Measurements from ENCODE around the gene BTRC. TPM values are rescaled to one million over a fixed set of nuclear protein-coding genes. Genes with fewer than 3 reads are reported as not detected.

Gene BTRC
- total and polyA plus RNA-seq, 10 of the 15 experiments (the other 5 are each of a cell fraction or from before 2014, with no cell fraction given), result 2.2 to 18.6 (median 8.6) TPM

GRCh38 chr10:101525848-101526247 lies 171.9 kb downstream of the BTRC start (continued):
- TF ChIP-seq ATF3 (IDR thresholded peaks at IDR 0.05; ENCODE audit: borderline replicate concordance, extremely low read depth, low read depth, low read length) (no peak), RB1 (IDR thresholded peaks at IDR 0.05; ENCODE audit: borderline replicate concordance) (no peak)

- Histone ChIP-seq H2AFZ (ENCODE audit: control insufficient read depth, low read depth, low read length) (no peak overlapping the region), H3K9me3 (replicated peaks; ENCODE audit: control insufficient read depth, insufficient read depth, low read length) (no peaks in the 10 kb centered on the region), H3K36me3 (ENCODE audit: control insufficient read depth in 2 of 2, insufficient read depth in 2 of 2, low read length in 1 of 2) (no peaks in the 10 kb centered on the region), H3K4me1 (ENCODE audit: control insufficient read depth, insufficient read depth, low read length) (no peaks in the 10 kb centered on the region), H3K4me3 (no peak overlapping the region), H3K9ac (ENCODE audit: control insufficient read depth, insufficient read depth, low read length) (no peak overlapping the region), H3K27me3 (replicated peaks in 1 of 2; ENCODE audit: control insufficient read depth in 2 of 2, insufficient read depth in 2 of 2, low read length in 1 of 2) (no peaks in the 10 kb centered on the region), H4K20me1 (ENCODE audit: control insufficient read depth, insufficient read depth) (no peaks in the 10 kb centered on the region), H3K79me2 (ENCODE audit: control insufficient read depth, insufficient read depth, low read length) (no peaks in the 10 kb centered on the region), H3K27ac (ENCODE audit: control insufficient read depth, insufficient read depth) (no peak overlapping the region), H3K4me2 (ENCODE audit: control insufficient read depth, insufficient read depth) (no peak overlapping the region)
- intact Hi-C loops (cut with micrococcal nuclease; ENCODE audit: unreplicated experiment), result no loop called here
- in situ Hi-C loops (cut with MboI), result no loop called here
- ATAC-seq (no peak), FAIRE-seq (no peak), DNase-seq (ENCODE audit: low read depth, low spot score) (no peak)
- SMC1A ChIA-PET (ENCODE audit: uncharacterized antibody, unreplicated experiment), result interaction anchor here (1.0 kb wide), 1 partner anchor 33 kb away, joined by 3 read pairs; no protein-coding TSS in a partner anchor
- CTCF ChIA-PET, result interaction anchor here (0.9 to 1.0 kb wide), 2 partner anchors 18 to 42 kb away, joined by 3 read pairs; no protein-coding TSS in a partner anchor
- TF ChIP-seq JUND (IDR thresholded peaks at IDR 0.05; ENCODE audit: low read depth, low read length) (no peak), SPI1 (IDR thresholded peaks at IDR 0.05; ENCODE audit: borderline replicate concordance, insufficient read depth, low read depth, low read length) (no peak), HCFC1 (IDR thresholded peaks at IDR 0.05; ENCODE audit: low read length) (no peak), E2F4 (IDR thresholded peaks at IDR 0.05; ENCODE audit: low read depth, low read length) (no peak), LARP7 (IDR thresholded peaks at IDR 0.05) (no peak), RFX5 (IDR thresholded peaks at IDR 0.05; ENCODE audit: low read depth, low read length) (no peak), PKNOX1 (IDR thresholded peaks at IDR 0.05) (no peak), HDGF (IDR thresholded peaks at IDR 0.05) (no peak), NR2C1 (IDR thresholded peaks at IDR 0.05) (no peak), IRF3 (IDR thresholded peaks at IDR 0.05) (no peak)
- POLR2A ChIA-PET, result no interaction called here
- no TSS peak for BruUV-seq (replicated peaks)
- WGBS (ENCODE audit: insufficient coverage, insufficient replicate concordance, low lambda C conversion rate, missing lambda C conversion rate), result 100% methylated on average over 1 of the region's 1 CpG
- RAD21 ChIA-PET (ENCODE audit: unreplicated experiment), result no interaction called here
These were observed 175.2 kb downstream of the BTRC start for GRCh38 chr10:101529207-101529606.

Data from GM12878 (cell line).